Measurements from ENCODE around the gene UFD1. TPM values are rescaled to one million over a fixed set of nuclear protein-coding genes. Genes with fewer than 3 reads are reported as not detected.
A peak's percentile ranks its signal among the peaks of the same experiment; 100 is the strongest.
"Not testable (repeated sequence)": the region's sequence is repeated elsewhere in the genome, so short reads cannot be mapped to it uniquely, and the experiment has no call there.

The UFD1 gene
- polyA plus RNA-seq, 3 donors = 39.6 to 73.8 (median 73.4) TPM

DNA sequence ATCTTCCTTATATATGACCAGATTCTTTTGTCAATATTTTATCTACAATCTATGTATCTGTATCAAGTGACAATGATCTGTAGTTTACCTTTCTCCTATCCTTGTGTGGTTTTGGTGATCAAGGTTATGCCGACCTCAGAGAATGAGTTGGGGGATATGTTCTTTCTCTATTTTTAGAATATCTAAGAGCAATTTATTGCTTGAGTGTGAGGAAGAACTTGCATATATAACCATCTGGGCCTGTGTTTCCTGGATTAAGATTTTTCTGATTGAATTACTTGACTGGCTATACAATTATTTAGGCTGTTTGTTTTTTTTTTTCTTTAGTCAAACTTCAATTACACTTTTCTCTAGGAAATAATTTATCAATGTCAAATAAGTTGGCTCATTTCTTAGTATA, 17.5 kb downstream of the UFD1 start:
- H3K27ac ChIP-seq (ENCODE audit: low read depth, low read length) = no peak overlapping the region
- 91 to 95% (median 95%) methylated on average over 1 of the region's 1 CpG for WGBS, 3 donors

DNA sequence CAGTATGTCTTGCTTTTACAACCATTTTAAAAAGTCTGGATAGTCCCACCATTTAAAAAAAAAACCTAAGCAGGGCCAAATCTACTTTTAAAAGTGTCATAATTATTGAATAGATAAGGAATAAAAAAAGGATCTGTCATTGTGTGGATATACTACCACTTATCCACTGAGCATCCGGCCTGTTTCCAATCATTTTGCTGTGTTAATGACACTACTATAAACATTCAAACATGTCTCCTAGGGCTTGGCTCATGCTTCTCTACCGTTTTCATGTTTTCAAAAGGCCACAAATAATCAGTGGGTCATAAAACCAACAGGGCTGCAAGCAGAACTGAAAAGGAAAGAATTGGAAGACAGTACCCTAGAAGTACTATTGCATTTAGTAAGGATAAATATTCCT, 19.0 kb downstream of the UFD1 start:
- 73 to 80% (median 74%) methylated on average over 2 of the region's 2 CpGs for WGBS, 3 donors
- no peak overlapping the region for H3K27ac ChIP-seq (ENCODE audit: low read depth, low read length)

- H3K27ac ChIP-seq (ENCODE audit: low read depth, low read length) = no peak overlapping the region
- WGBS, 3 donors = 93 to 95% (median 94%) methylated on average over 8 of the region's 8 CpGs
Observed at GRCh38 chr22:19457828-19458428, 21.1 kb downstream of the UFD1 start.

DNA sequence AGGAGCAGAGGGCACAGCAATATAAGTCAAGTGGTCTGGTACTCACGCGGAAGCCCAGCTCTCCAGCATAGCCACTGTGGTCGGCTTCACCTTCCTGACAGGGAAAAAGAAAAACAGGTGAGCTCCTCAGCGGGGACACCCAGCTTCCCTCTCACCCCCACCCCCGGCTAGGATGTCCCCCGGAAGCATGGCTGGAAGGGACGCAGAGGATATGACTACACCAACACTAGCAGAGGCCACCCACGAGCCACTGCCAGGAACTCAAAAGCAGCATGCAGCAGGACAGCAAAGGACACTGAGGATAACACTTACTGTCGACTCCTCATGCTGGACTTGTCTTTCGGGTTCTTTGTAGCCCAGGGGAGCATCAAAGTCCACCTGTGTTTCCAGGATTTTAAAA, 22.5 kb downstream of the UFD1 start:
- 93 to 94% (median 94%) methylated on average over 10 of the region's 10 CpGs for WGBS, 3 donors

GRCh38 chr22:19455585-19456370, 23.2 kb downstream of the UFD1 start:
- 78 to 87% (median 82%) methylated on average over 4 of the region's 4 CpGs for WGBS, 3 donors
- H3K27ac ChIP-seq (ENCODE audit: low read depth, low read length) = no peak overlapping the region

More for the DNA sequence above, 22.5 kb downstream of the UFD1 start:
- no peak overlapping the region for H3K27ac ChIP-seq (ENCODE audit: low read depth, low read length)

DNA sequence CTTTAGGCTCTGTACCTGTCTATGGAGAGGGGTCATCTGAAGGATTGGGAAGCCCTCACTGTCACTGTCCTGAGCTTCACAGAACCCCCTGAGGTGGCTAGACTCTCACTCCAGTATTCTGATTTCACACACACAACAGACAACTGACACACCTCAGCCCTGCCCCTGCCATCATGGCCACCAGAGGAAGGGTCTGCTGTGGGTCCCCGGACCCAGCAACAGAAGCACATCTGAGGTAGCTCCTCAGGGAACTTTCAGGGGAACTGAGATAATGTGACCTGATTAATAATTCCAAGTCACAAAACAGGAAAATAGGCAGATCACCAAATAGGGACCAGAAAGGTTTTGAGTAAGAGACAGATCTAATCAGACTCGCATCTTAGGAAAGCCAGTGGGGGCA, 24.0 kb downstream of the UFD1 start:
- WGBS, 3 donors = 98 to 100% (median 98%) methylated on average over 2 of the region's 2 CpGs
- no peak overlapping the region for H3K27ac ChIP-seq (ENCODE audit: low read depth, low read length)

GRCh38 chr22:19454156-19454555, 24.8 kb downstream of the UFD1 start:
- no peak overlapping the region for H3K27ac ChIP-seq (ENCODE audit: low read depth, low read length)
- 77 to 87% (median 82%) methylated on average over 6 of the region's 6 CpGs for WGBS, 3 donors

DNA sequence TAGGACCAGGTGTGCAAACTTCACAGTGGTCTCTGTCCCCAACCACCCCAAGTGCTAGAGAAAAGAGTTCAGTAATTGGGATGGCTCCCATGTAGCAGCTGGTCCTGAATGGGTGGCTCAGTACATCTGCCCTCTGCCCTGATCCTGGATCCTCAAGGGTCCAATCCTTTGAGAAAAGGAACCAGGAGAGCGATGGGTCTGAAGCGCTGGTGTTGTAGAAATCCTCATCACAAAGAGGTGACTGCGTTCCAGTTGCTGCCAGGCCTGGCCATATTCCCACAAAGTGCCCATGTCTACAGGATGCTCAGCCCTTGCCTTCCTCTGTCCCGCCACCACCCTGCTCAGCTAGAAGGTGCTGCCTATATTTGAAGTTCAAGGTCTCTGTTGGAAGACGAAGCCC, 25.3 kb downstream of the UFD1 start:
- H3K27ac ChIP-seq (ENCODE audit: low read depth, low read length) = no peak overlapping the region
- WGBS, 3 donors = 91 to 99% (median 94%) methylated on average over 5 of the region's 5 CpGs

- H3K27ac ChIP-seq (ENCODE audit: low read depth, low read length) = no peak overlapping the region
- WGBS, 3 donors = 95 to 96% (median 96%) methylated on average over 4 of the region's 4 CpGs
Observed at GRCh38 chr22:19451570-19451969, 27.4 kb downstream of the UFD1 start.

DNA sequence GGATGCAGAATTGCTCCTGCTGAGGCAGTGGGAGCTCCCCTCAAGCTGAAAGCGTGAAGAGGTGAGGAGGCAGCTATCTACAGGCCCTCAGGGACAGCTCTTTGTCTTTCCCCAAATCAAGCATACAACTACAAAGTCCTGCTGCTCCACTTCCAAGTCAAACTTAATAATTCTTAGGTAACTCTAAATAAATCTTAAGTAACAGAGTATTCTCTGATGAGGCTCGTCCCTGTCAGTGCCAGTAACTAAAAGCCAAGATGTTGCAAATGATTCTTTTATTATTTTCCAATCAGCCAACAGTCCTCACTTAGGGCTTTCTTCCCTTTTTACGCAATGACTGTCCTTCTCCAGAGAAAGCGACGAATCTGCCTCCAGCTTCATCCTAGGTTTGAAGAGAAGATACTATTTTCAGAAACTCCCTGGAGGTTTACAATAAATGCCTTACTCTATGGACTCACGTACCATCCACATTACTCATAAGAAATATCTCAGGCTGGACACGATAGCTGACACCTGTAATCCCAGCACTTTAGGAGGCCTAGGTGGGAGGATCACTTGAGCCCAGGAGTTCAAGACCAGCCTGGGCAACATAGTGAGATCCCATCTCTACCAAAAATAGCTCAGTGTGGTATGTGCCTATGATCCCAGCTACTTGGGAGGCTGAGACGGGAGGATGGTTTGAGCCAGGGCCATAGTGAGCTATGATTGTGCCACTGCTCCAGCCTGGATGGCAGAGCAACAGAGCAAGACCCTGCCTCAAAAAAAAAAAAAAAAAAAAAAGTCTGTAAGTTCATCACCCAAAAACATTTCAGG, 28.4 kb downstream of the UFD1 start:
- 78 to 85% (median 85%) methylated on average over 8 of the region's 8 CpGs for WGBS, 3 donors
- no peak overlapping the region for H3K27ac ChIP-seq (ENCODE audit: low read depth, low read length)

DNA sequence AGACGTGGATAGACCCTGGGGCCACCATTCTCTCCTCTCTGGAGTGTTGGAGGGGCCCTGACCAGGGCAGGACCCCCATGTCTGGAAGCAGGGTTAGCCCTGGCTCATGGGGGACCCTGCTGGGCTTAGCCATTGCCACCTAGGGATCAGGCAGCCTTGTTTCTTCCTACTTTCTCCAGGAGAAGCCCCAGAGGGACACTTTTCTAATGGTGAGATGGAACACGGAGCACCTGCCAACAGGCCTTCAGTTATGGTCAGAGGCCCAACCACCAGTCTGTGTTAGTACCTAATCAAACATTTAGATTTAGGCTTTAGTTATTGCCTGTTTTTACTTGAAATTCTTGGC, 29.6 kb downstream of the UFD1 start:
- 80 to 91% (median 82%) methylated on average over 2 of the region's 2 CpGs for WGBS, 3 donors
- no peak overlapping the region for H3K27ac ChIP-seq (ENCODE audit: low read depth, low read length)

- H3K27ac ChIP-seq (ENCODE audit: low read depth, low read length) = no peak overlapping the region
- 58 to 90% (median 88%) methylated on average over 5 of the region's 5 CpGs for WGBS, 3 donors
Observed at GRCh38 chr22:19448739-19449421, 30.1 kb downstream of the UFD1 start.

- no peak overlapping the region for H3K27ac ChIP-seq (ENCODE audit: low read depth, low read length)
- WGBS, 3 donors = 8 to 18% (median 14%) methylated on average over 14 of the region's 14 CpGs
Observed at GRCh38 chr22:19448076-19448607, 30.9 kb downstream of the UFD1 start.

- 0% methylated on average over 82 to 92 of the region's 92 CpGs for WGBS, 3 donors
- H3K27ac ChIP-seq (ENCODE audit: low read depth, low read length) = peak within 1 kb of the TSS; percentile 83
Observed at GRCh38 chr22:19447330-19448075, 31.5 kb downstream of the UFD1 start, which contains the start of gene C22orf39. TSS of gene C22orf39 (minus strand) at chr22:19447711. CDS start at chr22:19447688, 23 bp downstream.

DNA sequence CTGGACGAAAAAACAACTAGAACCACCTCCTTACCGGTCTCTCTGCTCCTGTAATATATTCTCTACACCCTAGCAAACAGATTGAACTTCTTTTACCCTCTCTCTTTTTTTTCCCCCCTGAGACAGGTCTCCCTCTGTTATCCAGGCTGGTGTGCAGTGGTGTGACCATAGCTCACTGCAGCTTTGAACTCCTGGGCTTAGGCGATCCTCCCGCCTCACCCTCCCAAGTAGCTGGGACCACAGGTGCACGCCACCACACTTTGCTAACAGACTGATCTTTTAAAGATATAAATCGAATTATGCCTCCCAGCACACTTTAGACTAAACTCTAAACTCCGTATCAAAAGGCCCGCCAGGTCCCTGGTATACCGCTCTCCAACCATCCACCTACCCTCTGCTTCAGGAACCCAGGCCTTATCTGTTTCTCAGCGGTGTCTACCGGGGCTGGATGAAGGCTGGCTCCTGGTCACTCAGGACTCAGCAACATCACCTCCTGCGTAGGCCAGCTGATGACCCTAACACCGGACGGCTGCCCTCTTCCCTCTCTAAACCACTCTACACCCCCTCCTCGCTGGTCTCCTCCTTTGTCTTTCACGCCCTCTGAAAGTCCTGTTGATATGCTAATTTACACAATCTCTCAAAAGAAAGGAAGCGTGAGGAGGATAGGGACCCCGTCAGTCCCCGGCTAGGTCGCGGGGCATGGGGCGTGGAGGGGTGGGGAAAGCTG, 32.2 kb downstream of the UFD1 start:
- WGBS, 3 donors = 20 to 24% (median 24%) methylated on average over 22 of the region's 22 CpGs

GRCh38 chr22:19445279-19445982, 33.6 kb downstream of the UFD1 start:
- 83 to 92% (median 91%) methylated on average over 9 of the region's 9 CpGs for WGBS, 3 donors
- H3K27ac ChIP-seq (ENCODE audit: low read depth, low read length) = not testable (repeated sequence)

More for the DNA sequence above, 32.2 kb downstream of the UFD1 start:
- H3K27ac ChIP-seq (ENCODE audit: low read depth, low read length) = peak overlapping the region; percentile 83
